Activated CD4-positive, alpha-beta T cell treated with anti-CD3 and anti-CD28 coated beads for 24 hours (primary cell): ENCODE results near the gene ADRB1.

Experiments used
- DNase-seq, 2 donors: peaks; one replicate each; pipeline ENCODE4 v3.0.0-alpha.2; 2020; ENCODE audit warnings: low read depth in 2 of 2

The ADRB1 gene

GRCh38 chr10:114094795-114095194 is 51.1 kb downstream of the ADRB1 start:
- no peak for DNase-seq

- no peak for DNase-seq
Measured at GRCh38 chr10:114095559-114096337, 52.1 kb downstream of the ADRB1 start.
